WTC11 (cell line): ENCODE data around the gene SSTR1. TPM values are rescaled to one million over a fixed set of nuclear protein-coding genes. Genes with fewer than 3 reads are reported as not detected.

Experiments used
- ATF1 ChIP-seq: sonication (generic); formaldehyde crosslinking; IDR thresholded peaks from 2 replicates; pipeline ENCODE4 v1.8.1; 2023; ENCODE audit warnings: mild to moderate bottlenecking, moderate library complexity, missing genetic modification reagents
- CTCF ChIP-seq: fragments of 200-600 bp; IDR thresholded peaks from 2 replicates; pipeline ENCODE4 v1.8.0; 2022; ENCODE audit warnings: antibody characterized with exemption
- EMX1 ChIP-seq: fragments of 250-450 bp; sonication (Bioruptor Pico); IDR thresholded peaks from 2 replicates; pipeline ENCODE4 v1.8.0; 2021; ENCODE audit warnings: mild to moderate bottlenecking
- ESRRA ChIP-seq: sonication (generic); formaldehyde crosslinking; IDR thresholded peaks from 2 replicates; pipeline ENCODE4 v1.8.1; 2022; ENCODE audit warnings: mild to moderate bottlenecking, missing genetic modification reagents, borderline replicate concordance
- ETV6 ChIP-seq: sonication (generic); formaldehyde crosslinking; IDR thresholded peaks from 2 replicates; pipeline ENCODE4 v1.8.1; 2022; ENCODE audit warnings: mild to moderate bottlenecking, missing genetic modification reagents
- FOXJ3 ChIP-seq: sonication (generic); formaldehyde crosslinking; IDR thresholded peaks from 2 replicates; pipeline ENCODE4 v1.9.0; 2021; ENCODE audit warnings: missing genetic modification reagents, mild to moderate bottlenecking, borderline replicate concordance
- FOXK1 ChIP-seq: sonication (generic); formaldehyde crosslinking; IDR thresholded peaks from 2 replicates; pipeline ENCODE4 v1.8.0; 2022; ENCODE audit warnings: mild to moderate bottlenecking, moderate library complexity, missing genetic modification reagents
- FOXP1 ChIP-seq: sonication (generic); formaldehyde crosslinking; IDR thresholded peaks from 2 replicates; pipeline ENCODE4 v1.8.0; 2022; ENCODE audit warnings: missing genetic modification reagents, mild to moderate bottlenecking, moderate library complexity, borderline replicate concordance
- HMGXB4 ChIP-seq: sonication (generic); formaldehyde crosslinking; IDR thresholded peaks from 2 replicates; pipeline ENCODE4 v1.8.1; 2023; ENCODE audit warnings: mild to moderate bottlenecking, moderate library complexity, missing genetic modification reagents
- KAT7 ChIP-seq: sonication (generic); formaldehyde crosslinking; IDR thresholded peaks from 2 replicates; pipeline ENCODE4 v1.8.1; 2023; ENCODE audit warnings: missing genetic modification reagents, mild to moderate bottlenecking, borderline replicate concordance
- MAX ChIP-seq: sonication (generic); formaldehyde crosslinking; IDR thresholded peaks from 2 replicates; pipeline ENCODE4 v1.8.0; 2022; ENCODE audit warnings: mild to moderate bottlenecking, missing genetic modification reagents
- MXD4 ChIP-seq: fragments of 250-450 bp; sonication (Bioruptor Pico); IDR thresholded peaks from 2 replicates; pipeline ENCODE4 v1.8.0; 2021; ENCODE audit warnings: mild to moderate bottlenecking, moderate library complexity, borderline replicate concordance
- MYBL2 ChIP-seq: sonication (generic); formaldehyde crosslinking; IDR thresholded peaks from 2 replicates; pipeline ENCODE4 v1.8.1; 2023; ENCODE audit warnings: mild to moderate bottlenecking, moderate library complexity, missing genetic modification reagents
- NFATC4 ChIP-seq: fragments of 250-450 bp; sonication (Bioruptor Pico); IDR thresholded peaks from 2 replicates; pipeline ENCODE4 v1.9.0; 2021; ENCODE audit warnings: mild to moderate bottlenecking
- PREB ChIP-seq: sonication (generic); formaldehyde crosslinking; IDR thresholded peaks from 2 replicates; pipeline ENCODE4 v1.8.1; 2022; ENCODE audit warnings: mild to moderate bottlenecking, missing genetic modification reagents, moderate library complexity, borderline replicate concordance
- TP53 ChIP-seq: sonication (generic); formaldehyde crosslinking; IDR thresholded peaks from 2 replicates; pipeline ENCODE4 v1.8.1; 2023; ENCODE audit warnings: mild to moderate bottlenecking, missing genetic modification reagents
- USF2 ChIP-seq: sonication (generic); formaldehyde crosslinking; IDR thresholded peaks from 2 replicates; pipeline ENCODE4 v1.8.1; 2023; ENCODE audit warnings: mild to moderate bottlenecking, missing genetic modification reagents, moderate library complexity
- ZBTB21 ChIP-seq: sonication (generic); formaldehyde crosslinking; IDR thresholded peaks from 2 replicates; pipeline ENCODE4 v1.8.1; 2023; ENCODE audit warnings: mild to moderate bottlenecking, missing genetic modification reagents, borderline replicate concordance
- ZNF121 ChIP-seq: sonication (generic); formaldehyde crosslinking; IDR thresholded peaks from 2 replicates; pipeline ENCODE4 v1.8.0; 2023; ENCODE audit warnings: missing genetic modification reagents
- ZNF416 ChIP-seq: fragments of 250-450 bp; sonication (Bioruptor Pico); IDR thresholded peaks from 2 replicates; pipeline ENCODE4 v1.9.0; 2021; ENCODE audit warnings: mild to moderate bottlenecking, inconsistent platforms
- ZNF671 ChIP-seq: fragments of 250-450 bp; sonication (Bioruptor Pico); IDR thresholded peaks from 2 replicates; pipeline ENCODE4 v1.8.0; 2021; ENCODE audit warnings: mild to moderate bottlenecking
- total RNA-seq: library from RNA; stranded (reverse); gene quantifications from 3 replicates; pipeline ENCODE4 v1.2.3, GENCODE V29; 2021
- TF ChIP-seq, protein P1 (sequence below): sonication (generic); formaldehyde crosslinking; IDR thresholded peaks from 2 replicates; pipeline ENCODE4 v1.8.1; 2023; ENCODE audit warnings: mild to moderate bottlenecking, missing genetic modification reagents
- TF ChIP-seq, protein P2 (sequence below): sonication (generic); formaldehyde crosslinking; conservative IDR thresholded peaks from 2 replicates; pipeline ENCODE4 v1.8.1; 2023; ENCODE audit warnings: mild to moderate bottlenecking, low read depth, missing genetic modification reagents, moderate library complexity
- TF ChIP-seq, protein P3 (sequence below): sonication (generic); formaldehyde crosslinking; IDR thresholded peaks from 2 replicates; pipeline ENCODE4 v1.8.0; 2022; ENCODE audit warnings: mild to moderate bottlenecking, missing genetic modification reagents

The SSTR1 gene
- total RNA-seq, 1 experiment from 2014 or later, result 1.7 TPM

DNA sequence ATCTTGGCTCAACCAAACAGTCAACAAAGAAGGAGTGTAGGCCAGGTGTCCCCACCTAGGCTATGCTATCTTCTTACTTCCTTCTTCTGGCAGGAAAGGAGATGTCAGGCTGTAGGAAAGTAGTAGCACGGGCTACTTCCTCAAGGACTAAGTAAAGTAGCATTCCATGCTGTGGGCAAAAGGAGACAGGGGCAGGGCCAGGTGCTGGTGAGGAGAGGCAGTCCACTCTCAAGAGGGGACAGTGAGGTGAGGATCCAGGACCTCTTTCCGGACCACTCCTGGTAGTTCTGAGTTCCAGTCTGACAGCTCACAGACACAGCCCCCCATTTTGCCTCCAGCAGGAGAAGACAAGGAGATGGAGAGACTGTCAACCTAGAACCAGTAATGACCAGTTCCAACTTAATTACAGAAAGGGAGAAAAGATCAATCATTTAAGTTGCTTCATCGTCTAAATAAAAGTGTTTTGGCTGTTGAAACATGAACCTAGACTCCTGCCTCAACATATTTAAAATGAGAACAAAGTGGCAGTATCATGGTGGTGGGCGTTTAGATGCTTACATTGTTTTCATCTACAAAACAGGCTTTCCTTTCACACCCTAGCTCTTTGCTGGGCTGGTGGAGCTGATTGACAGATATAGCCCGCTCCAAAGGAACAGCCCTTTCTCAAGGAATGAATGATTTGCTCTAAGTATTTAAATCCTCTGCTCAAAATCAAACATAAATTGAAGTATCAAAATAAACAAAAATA, 5.1 kb upstream of the SSTR1 start (continued):
- TF ChIP-seq HMGXB4 (CRISPR knock-in tag) (no peak), NFATC4 (CRISPR knock-in tag) (peak; percentile 98), TP53 (CRISPR knock-in tag) (peak; percentile 89; the same call in 1 of the 2 replicates), ZNF416 (CRISPR knock-in tag) (peak; percentile 98), PREB (CRISPR knock-in tag) (no peak), CTCF (no peak), FOXP1 (CRISPR knock-in tag) (peak; percentile 79; the same call in 1 of the 2 replicates), ATF1 (CRISPR knock-in tag) (no peak), ESRRA (no peak; the same call in 1 of the 2 replicates), MYBL2 (peak; percentile 84), ZNF121 (CRISPR knock-in tag) (peak; percentile 33; the same call in 1 of the 2 replicates), ZBTB21 (CRISPR knock-in tag) (peak; percentile 91), FOXJ3 (no peak), ETV6 (CRISPR knock-in tag) (peak; percentile 91), EMX1 (peak; percentile 98), FOXK1 (peak; percentile 52; the same call in 1 of the 2 replicates), ZNF671 (CRISPR knock-in tag) (peak; percentile 98), MXD4 (CRISPR knock-in tag) (peak; percentile 64; the same call in 1 of the 2 replicates), MAX (CRISPR knock-in tag) (0 out of 2 replicates have a peak, but pooled peaks have one; percentile 16), KAT7 (CRISPR knock-in tag) (peak; percentile 6; the same call in 1 of the 2 replicates), USF2 (CRISPR knock-in tag) (peak; percentile 35; the same call in 1 of the 2 replicates)
- TF ChIP-seq, protein P1, sequence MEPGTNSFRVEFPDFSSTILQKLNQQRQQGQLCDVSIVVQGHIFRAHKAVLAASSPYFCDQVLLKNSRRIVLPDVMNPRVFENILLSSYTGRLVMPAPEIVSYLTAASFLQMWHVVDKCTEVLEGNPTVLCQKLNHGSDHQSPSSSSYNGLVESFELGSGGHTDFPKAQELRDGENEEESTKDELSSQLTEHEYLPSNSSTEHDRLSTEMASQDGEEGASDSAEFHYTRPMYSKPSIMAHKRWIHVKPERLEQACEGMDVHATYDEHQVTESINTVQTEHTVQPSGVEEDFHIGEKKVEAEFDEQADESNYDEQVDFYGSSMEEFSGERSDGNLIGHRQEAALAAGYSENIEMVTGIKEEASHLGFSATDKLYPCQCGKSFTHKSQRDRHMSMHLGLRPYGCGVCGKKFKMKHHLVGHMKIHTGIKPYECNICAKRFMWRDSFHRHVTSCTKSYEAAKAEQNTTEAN (CRISPR knock-in tag), result peak; percentile 40; the same call in 1 of the 2 replicates
- TF ChIP-seq, protein P2, sequence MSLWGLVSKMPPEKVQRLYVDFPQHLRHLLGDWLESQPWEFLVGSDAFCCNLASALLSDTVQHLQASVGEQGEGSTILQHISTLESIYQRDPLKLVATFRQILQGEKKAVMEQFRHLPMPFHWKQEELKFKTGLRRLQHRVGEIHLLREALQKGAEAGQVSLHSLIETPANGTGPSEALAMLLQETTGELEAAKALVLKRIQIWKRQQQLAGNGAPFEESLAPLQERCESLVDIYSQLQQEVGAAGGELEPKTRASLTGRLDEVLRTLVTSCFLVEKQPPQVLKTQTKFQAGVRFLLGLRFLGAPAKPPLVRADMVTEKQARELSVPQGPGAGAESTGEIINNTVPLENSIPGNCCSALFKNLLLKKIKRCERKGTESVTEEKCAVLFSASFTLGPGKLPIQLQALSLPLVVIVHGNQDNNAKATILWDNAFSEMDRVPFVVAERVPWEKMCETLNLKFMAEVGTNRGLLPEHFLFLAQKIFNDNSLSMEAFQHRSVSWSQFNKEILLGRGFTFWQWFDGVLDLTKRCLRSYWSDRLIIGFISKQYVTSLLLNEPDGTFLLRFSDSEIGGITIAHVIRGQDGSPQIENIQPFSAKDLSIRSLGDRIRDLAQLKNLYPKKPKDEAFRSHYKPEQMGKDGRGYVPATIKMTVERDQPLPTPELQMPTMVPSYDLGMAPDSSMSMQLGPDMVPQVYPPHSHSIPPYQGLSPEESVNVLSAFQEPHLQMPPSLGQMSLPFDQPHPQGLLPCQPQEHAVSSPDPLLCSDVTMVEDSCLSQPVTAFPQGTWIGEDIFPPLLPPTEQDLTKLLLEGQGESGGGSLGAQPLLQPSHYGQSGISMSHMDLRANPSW (CRISPR knock-in tag), result no peak
- TF ChIP-seq, protein P3, sequence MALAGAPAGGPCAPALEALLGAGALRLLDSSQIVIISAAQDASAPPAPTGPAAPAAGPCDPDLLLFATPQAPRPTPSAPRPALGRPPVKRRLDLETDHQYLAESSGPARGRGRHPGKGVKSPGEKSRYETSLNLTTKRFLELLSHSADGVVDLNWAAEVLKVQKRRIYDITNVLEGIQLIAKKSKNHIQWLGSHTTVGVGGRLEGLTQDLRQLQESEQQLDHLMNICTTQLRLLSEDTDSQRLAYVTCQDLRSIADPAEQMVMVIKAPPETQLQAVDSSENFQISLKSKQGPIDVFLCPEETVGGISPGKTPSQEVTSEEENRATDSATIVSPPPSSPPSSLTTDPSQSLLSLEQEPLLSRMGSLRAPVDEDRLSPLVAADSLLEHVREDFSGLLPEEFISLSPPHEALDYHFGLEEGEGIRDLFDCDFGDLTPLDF (CRISPR knock-in tag), result peak; percentile 90
